Muscle of leg (tissue), 11 donors: ENCODE results near the gene ESAM. TPM values are rescaled to one million over a fixed set of nuclear protein-coding genes. Genes with fewer than 3 reads are reported as not detected.

ENCODE experiments used
- DNase-seq: peaks from one replicate; pipeline ENCODE4 v3.0.0; 2013
- H3K27ac ChIP-seq: one replicate; pipeline ENCODE4 v1.5.1; 2013; ENCODE audit warnings: mild to moderate bottlenecking, low read length, control low read depth
- H3K27me3 ChIP-seq: one replicate; pipeline ENCODE4 v1.6.1; 2013; ENCODE audit warnings: low read length; ENCODE audit not compliant: control insufficient read depth, insufficient read depth
- H3K36me3 ChIP-seq: one replicate; pipeline ENCODE4 v1.6.1; 2013; ENCODE audit warnings: low read length; ENCODE audit not compliant: control insufficient read depth, insufficient read depth
- H3K4me1 ChIP-seq: one replicate; pipeline ENCODE4 v1.6.1; 2013; ENCODE audit warnings: low read length; ENCODE audit not compliant: control insufficient read depth, insufficient read depth
- H3K4me3 ChIP-seq: one replicate; pipeline ENCODE4 v1.5.1; 2013; ENCODE audit warnings: low read length, control low read depth
- H3K9me3 ChIP-seq: replicated peaks from 2 replicates; pipeline ENCODE4 v1.6.1; 2013; ENCODE audit warnings: low read depth, low read length; ENCODE audit not compliant: control insufficient read depth
- WGBS: methylation state at CpG from one replicate; pipeline ENCODE4 v1.1.5; 2013; ENCODE audit warnings: missing lambda C conversion rate; ENCODE audit not compliant: insufficient coverage; 5-methylcytosine and 5-hydroxymethylcytosine counted together
- polyA plus RNA-seq, 8 donors: library from polyadenylated mRNA; unstranded; fragments of 120-200 nt; gene quantifications; one replicate each; pipeline versions ENCODE4 v1.2.1 to v1.2.3, GENCODE V29; 2013; ENCODE audit warnings: inconsistent platforms in 1 of 8, low replicate concordance in 1 of 8; ENCODE audit not compliant: insufficient read length in 8 of 8, insufficient read depth in 1 of 8
- total RNA-seq: library from RNA; stranded (reverse); fragments of 120-200 nt; gene quantifications from one replicate; pipeline ENCODE4 v1.2.4, GENCODE V29; 2013

Gene ESAM
- total and polyA plus RNA-seq, 9 donors: 18.0 to 70.3 (median 58.4) TPM

DNA sequence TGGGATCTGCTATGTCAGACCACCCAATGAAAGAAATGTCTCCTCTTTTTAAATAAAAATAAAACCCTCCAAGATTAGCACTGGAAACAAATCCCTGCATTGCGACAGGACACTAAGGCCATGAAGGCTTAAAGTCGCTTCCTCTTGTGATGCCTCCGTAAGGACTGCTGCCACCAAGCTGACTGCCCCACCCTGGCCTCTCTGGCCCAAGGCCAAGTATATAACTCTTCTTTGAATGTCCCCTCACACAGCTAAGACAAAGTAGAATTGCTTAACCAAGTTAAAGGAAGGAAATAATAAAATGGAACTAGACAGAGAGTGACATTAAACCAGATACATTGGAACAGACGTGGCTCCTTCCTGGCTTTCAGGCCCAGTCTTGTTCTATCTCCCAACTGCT is 29.9 kb downstream of the ESAM start:
- no peak for DNase-seq

DNA sequence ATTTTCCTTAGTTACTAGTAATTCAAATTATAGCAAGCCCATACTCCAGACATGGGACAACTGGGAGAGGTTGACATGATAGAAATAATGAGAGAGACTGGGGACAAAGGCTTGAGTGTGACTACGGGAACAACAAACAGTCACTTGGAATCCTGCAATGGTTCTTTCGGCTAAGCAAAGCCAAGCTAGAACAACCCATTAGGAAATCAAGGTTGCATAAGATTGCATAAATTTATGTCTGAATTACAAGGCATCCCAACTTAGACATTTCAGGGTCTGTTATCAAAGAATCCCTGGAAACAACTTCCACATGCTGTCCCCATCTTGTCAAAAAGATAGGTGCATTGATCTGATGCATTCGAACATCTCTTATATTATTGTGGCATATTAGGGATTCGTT is 32.5 kb downstream of the ESAM start:
- Histone ChIP-seq H3K27ac (no peak overlapping the region), H3K4me1 (peaks cover 6% of the 10 kb centered on the region), H3K4me3 (no peak overlapping the region), H3K9me3 (no peaks in the 10 kb centered on the region), H3K27me3 (peaks cover 29% of the 10 kb centered on the region), H3K36me3 (no peaks in the 10 kb centered on the region)
- no peak for DNase-seq
- 86% methylated on average over 1 of the region's 4 CpGs for WGBS

More for the DNA sequence above, 29.9 kb downstream of the ESAM start:
- no peaks in the 10 kb centered on the region for H3K9me3 ChIP-seq
- peaks cover 23% of the 10 kb centered on the region for H3K27me3 ChIP-seq
- H3K4me1 ChIP-seq: no peaks in the 10 kb centered on the region
- no peaks in the 10 kb centered on the region for H3K36me3 ChIP-seq
- 65% methylated on average over 2 of the region's 4 CpGs for WGBS
- H3K4me3 ChIP-seq: no peak overlapping the region
- no peak overlapping the region for H3K27ac ChIP-seq

DNA sequence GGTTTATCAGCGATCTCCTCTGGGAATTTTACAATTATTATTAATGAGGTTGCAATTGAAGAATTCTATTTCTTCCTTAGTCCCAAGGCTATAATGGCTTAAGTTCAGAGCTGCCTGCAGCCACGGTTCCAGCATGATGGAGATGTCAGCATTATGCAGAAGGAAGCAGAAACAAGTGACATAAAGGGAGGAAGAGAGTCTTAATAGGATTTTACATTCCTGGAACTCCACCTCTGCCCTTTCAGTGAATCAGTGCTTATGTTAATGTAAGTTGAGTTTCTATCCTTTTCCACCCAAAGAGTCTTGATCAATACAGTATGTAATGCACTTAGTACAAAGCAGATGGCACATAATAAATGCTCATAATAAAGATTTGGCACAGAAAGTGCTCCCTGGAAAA is 34.0 kb downstream of the ESAM start:
- no peak overlapping the region for H3K27ac ChIP-seq
- H3K36me3 ChIP-seq: no peaks in the 10 kb centered on the region
- peaks cover 6% of the 10 kb centered on the region for H3K4me1 ChIP-seq
- no peaks in the 10 kb centered on the region for H3K9me3 ChIP-seq
- DNase-seq: no peak
- H3K27me3 ChIP-seq: peaks cover 40% of the 10 kb centered on the region
- no CpG with 5 or more reads among the region's 2 CpGs for WGBS
- no peak overlapping the region for H3K4me3 ChIP-seq

DNA sequence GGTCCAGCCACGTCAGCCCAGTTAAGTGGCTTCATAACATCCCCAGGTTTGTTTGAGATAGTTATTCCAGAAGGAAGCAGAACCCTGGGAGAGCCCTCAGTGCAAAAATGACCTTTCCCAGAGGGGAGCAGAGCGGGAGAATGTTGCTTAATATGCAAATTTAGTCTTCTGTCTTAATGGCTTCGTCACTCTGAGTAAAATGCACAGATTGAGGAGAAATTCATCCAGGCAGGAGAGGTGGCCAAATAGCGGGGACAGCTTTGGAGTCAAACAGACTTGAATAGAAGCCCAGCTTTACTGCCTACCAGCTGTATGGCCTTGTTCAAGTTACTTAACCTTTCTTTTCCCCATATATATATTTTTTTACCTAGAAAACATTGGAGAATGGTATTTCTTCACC is 34.6 kb downstream of the ESAM start:
- Histone ChIP-seq H3K4me3 (no peak overlapping the region), H3K9me3 (no peaks in the 10 kb centered on the region), H3K4me1 (peaks cover 6% of the 10 kb centered on the region), H3K36me3 (no peaks in the 10 kb centered on the region), H3K27me3 (peaks cover 46% of the 10 kb centered on the region), H3K27ac (no peak overlapping the region)
- WGBS: 50% methylated on average over 3 of the region's 4 CpGs
- DNase-seq: no peak

DNA sequence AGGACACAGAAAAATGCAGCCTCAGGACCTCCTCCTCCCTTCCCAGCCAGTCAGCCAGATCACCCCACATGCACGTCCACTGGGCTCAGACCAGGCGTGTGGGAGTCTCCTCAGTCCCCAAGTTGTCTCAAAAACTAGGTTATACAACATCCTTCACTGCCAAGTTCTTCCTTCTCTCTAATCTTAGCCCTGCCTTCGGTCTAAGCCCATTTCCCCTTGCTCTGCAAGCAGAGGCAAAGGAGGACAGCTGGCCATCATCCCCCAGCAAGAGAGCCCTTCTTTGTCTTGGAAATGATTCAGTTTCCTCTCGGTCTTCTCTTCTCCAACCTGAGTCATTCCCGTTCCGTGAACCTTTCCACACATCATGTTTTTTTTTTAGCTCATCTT is 36.4 kb downstream of the ESAM start:
- no peaks in the 10 kb centered on the region for H3K36me3 ChIP-seq
- no peaks in the 10 kb centered on the region for H3K9me3 ChIP-seq
- no peak overlapping the region for H3K27ac ChIP-seq
- 13% methylated on average over 6 of the region's 6 CpGs for WGBS
- H3K4me1 ChIP-seq: peaks cover 6% of the 10 kb centered on the region
- DNase-seq: no peak
- H3K4me3 ChIP-seq: no peak overlapping the region
- peaks cover 62% of the 10 kb centered on the region for H3K27me3 ChIP-seq

DNA sequence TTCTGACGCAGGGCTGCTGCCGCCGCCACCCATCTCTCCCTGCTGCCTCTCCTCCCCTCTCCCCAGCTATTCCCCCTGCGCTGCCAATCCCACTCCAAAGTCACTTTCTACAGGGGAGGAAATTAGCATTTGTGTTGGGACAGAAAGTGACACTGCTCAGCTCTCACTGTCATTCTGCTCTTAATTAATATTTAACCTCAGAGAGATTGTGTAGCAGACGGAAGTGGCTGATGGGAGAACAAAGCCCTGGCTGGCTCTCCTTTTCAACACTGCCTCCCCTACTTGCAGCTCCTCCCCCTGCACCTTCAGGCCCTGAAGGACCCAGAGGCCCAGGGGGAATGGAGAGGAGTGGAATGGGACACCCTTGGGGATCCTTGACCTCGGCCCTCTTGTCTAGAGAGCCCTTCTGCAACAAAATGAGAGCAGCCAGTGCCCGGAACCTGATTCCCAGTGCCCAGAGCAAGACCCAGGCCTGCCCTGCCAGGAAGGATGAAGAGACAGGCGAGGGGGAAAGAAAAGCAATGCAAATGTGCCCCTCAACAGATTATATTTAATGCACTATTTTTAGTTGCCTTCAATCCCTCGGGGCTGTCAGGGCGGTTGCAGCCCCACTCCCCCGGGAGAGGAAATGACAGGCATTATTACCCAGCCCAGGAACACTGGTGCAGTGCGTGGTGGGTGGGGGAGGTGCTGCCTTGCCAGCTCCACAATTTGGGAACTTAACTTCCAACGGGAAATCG is 36.9 kb downstream of the ESAM start:
- Histone ChIP-seq H3K9me3 (no peaks in the 10 kb centered on the region), H3K4me1 (peaks cover 6% of the 10 kb centered on the region), H3K36me3 (no peaks in the 10 kb centered on the region), H3K27ac (no peak overlapping the region), H3K4me3 (no peak overlapping the region), H3K27me3 (peaks cover 67% of the 10 kb centered on the region)
- 9% methylated on average over 4 of the region's 14 CpGs for WGBS
- no peak for DNase-seq

DNA sequence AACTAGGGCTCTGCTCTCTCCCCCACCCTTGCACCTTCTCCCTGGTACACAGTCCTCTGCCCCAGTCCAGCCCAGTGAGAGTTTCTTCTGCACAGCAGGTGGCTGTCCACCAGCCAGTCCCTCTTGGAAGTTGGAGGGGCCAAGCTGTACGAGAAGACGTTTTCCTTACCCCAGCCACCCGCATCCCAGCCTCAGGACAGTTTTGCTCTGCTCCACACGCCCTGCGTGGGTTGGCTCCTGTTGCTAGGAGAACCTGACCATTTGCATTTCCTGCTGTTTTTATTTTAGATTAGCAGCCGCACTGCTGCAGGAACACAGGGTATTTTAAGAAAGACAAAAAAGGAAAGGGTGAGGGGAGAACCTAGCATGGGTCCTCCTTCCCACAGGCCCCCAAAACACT is 39.9 kb downstream of the ESAM start:
- Histone ChIP-seq H3K27me3 (peaks cover 86% of the 10 kb centered on the region), H3K4me1 (peaks cover 20% of the 10 kb centered on the region), H3K36me3 (no peaks in the 10 kb centered on the region), H3K9me3 (no peaks in the 10 kb centered on the region), H3K27ac (no peak overlapping the region), H3K4me3 (no peak overlapping the region)
- 61% methylated on average over 3 of the region's 6 CpGs for WGBS
- no peak for DNase-seq

DNA sequence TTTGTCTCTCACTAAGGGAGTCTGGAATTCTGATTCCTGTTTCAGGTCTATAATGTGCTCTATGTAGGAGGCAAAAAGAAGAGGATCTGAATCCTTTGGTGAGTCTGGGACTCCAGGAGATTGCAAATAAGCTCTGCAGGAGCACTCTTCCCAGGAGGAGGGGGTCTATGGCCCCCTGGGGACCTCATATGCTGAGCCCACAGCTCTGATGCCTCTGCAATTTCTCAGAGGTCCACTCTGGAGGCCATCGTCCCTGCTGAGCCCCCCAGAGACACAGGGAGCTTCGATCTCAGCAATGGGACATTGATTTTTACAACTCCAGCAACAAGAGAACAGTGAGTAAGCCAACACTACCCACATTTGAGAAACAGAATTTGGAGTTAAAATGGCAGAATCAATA is 42.6 kb downstream of the ESAM start:
- peaks cover 79% of the 10 kb centered on the region for H3K27me3 ChIP-seq
- H3K27ac ChIP-seq: no peak overlapping the region
- H3K4me3 ChIP-seq: no peak overlapping the region
- no peaks in the 10 kb centered on the region for H3K36me3 ChIP-seq
- H3K4me1 ChIP-seq: peaks cover 14% of the 10 kb centered on the region
- no peaks in the 10 kb centered on the region for H3K9me3 ChIP-seq
- DNase-seq: no peak
- 30% methylated on average over 2 of the region's 2 CpGs for WGBS

DNA sequence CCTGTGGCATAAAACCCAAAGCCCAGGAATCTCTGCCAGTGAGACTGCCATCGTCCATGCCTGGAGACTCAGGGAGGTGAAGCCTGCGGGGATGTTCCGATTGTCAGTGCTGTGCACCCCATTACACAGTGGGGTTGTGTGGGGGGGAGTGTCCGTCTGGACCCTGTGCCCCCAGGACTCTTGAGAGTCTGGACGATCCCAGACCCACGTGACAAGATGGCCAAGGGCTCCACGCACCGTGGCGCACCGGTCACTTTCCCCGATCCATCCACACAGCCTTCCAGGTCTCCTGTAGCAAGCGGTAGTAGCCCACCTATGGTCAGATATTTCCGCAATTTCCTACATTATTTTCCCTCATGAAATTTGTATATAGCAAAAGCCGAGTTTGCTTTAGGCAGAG is 43.3 kb downstream of the ESAM start:
- Histone ChIP-seq H3K27ac (no peak overlapping the region), H3K9me3 (no peaks in the 10 kb centered on the region), H3K4me1 (peaks cover 14% of the 10 kb centered on the region), H3K36me3 (no peaks in the 10 kb centered on the region), H3K27me3 (peaks cover 74% of the 10 kb centered on the region), H3K4me3 (no peak overlapping the region)
- 11% methylated on average over 5 of the region's 14 CpGs for WGBS
- DNase-seq: no peak

DNA sequence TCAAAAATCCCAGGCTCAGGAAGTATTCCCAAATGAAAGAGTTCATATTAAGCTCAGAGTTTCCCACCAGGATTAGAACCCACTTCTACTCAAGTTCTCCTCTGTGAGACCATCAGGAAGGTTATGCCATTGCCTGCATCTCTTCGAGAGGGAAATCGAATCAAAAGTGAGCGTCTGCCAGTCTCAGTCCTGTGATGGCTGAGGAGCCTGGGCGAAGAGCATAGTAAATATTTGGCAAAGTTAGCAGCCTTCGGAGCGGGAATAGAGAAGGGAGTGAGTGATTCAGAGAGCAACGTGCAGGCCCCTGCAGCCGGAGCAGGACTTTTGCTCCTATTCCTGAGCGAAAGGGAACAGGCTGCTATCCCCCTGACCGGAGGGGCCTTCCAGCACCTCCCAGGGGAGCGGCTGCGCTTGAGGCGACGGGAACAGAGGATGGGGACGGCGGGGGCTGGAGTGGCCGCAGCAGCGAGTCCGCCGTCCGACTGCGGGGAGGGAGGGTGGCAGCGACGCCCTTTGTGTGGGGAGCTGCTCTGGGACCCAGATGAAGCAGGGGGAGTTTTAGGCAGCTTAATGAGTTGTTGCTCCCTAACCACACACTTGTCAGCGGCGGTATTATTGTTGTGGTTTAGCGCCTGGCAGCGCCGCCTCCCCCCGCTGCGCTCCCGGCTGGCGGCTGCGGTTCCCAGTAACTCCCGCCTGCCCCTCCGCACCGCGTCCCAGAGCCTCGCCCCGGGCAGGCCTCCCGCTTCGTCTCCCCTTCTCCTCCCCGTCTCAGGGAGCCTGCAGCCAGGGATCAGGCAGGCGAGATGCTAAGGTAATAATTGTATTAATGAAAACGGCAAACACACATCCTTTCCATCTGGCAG is 44.1 kb downstream of the ESAM start:
- Histone ChIP-seq H3K27ac (no peak overlapping the region), H3K4me3 (peak overlapping the region; percentile 25), H3K9me3 (no peaks in the 10 kb centered on the region), H3K27me3 (peaks cover 67% of the 10 kb centered on the region), H3K36me3 (no peaks in the 10 kb centered on the region), H3K4me1 (peaks cover 14% of the 10 kb centered on the region)
- 1% methylated on average over 32 of the region's 45 CpGs for WGBS
- DNase-seq: peak; percentile 28
